ENCODE data around the gene HS6ST3.

The HS6ST3 gene

GRCh38 chr13:96804174-96804573 lies 714.3 kb downstream of the HS6ST3 start:
- H3F3A ChIP-seq (ENCODE audit: control insufficient read depth, insufficient read depth) = no peaks in the 10 kb centered on the region
- no peak overlapping the region for H3K4me3 ChIP-seq (ENCODE audit: low read length)
- H3K9me2 ChIP-seq (replicated peaks; ENCODE audit: control insufficient read depth, low read length) = no peaks in the 10 kb centered on the region
- no peaks in the 10 kb centered on the region for H3K79me2 ChIP-seq (ENCODE audit: control insufficient read depth, low read length)
- TF ChIP-seq CTCF (IDR thresholded peaks at IDR 0.05; ENCODE audit: low read depth, low read length, poor library complexity, severe bottlenecking) (no peak), EZH2phosphoT487 (IDR thresholded peaks at IDR 0.05; ENCODE audit: borderline replicate concordance, low read length) (no peak)
- H4K20me1 ChIP-seq (ENCODE audit: control insufficient read depth, insufficient read depth, low read depth, low read length) = no peaks in the 10 kb centered on the region
- H3K4me2 ChIP-seq (ENCODE audit: low read length) = no peak overlapping the region
- H3K27me3 ChIP-seq (ENCODE audit: control insufficient read depth, low read length) = no peaks in the 10 kb centered on the region
- no peaks in the 10 kb centered on the region for H3K4me1 ChIP-seq (ENCODE audit: control insufficient read depth, low read length)
- no peak overlapping the region for H3K27ac ChIP-seq (ENCODE audit: low read depth, low read length)
- H3K9me3 ChIP-seq (ENCODE audit: control insufficient read depth, insufficient read depth, low read length) = no peaks in the 10 kb centered on the region
- H3K36me3 ChIP-seq (ENCODE audit: control insufficient read depth, low read length) = no peaks in the 10 kb centered on the region

- no peaks in the 10 kb centered on the region for H3K27me3 ChIP-seq (ENCODE audit: control insufficient read depth, low read length)
- H3K36me3 ChIP-seq (ENCODE audit: control insufficient read depth, low read length) = no peaks in the 10 kb centered on the region
- H3F3A ChIP-seq (ENCODE audit: control insufficient read depth, insufficient read depth) = no peaks in the 10 kb centered on the region
- no peak overlapping the region for H3K4me3 ChIP-seq (ENCODE audit: low read length)
- H3K9me3 ChIP-seq (ENCODE audit: control insufficient read depth, insufficient read depth, low read length) = no peaks in the 10 kb centered on the region
- TF ChIP-seq EZH2phosphoT487 (IDR thresholded peaks at IDR 0.05; ENCODE audit: borderline replicate concordance, low read length) = no peak
- TF ChIP-seq CTCF (IDR thresholded peaks at IDR 0.05; ENCODE audit: low read depth, low read length, poor library complexity, severe bottlenecking) = no peak
- no peak overlapping the region for H3K27ac ChIP-seq (ENCODE audit: low read depth, low read length)
- no peaks in the 10 kb centered on the region for H3K79me2 ChIP-seq (ENCODE audit: control insufficient read depth, low read length)
- no peak overlapping the region for H3K4me2 ChIP-seq (ENCODE audit: low read length)
- no peaks in the 10 kb centered on the region for H3K9me2 ChIP-seq (replicated peaks; ENCODE audit: control insufficient read depth, low read length)
- no peaks in the 10 kb centered on the region for H4K20me1 ChIP-seq (ENCODE audit: control insufficient read depth, insufficient read depth, low read depth, low read length)
- H3K4me1 ChIP-seq (ENCODE audit: control insufficient read depth, low read length) = no peaks in the 10 kb centered on the region
Observed at GRCh38 chr13:96806746-96807145, 716.8 kb downstream of the HS6ST3 start.

- TF ChIP-seq EZH2phosphoT487 (IDR thresholded peaks at IDR 0.05; ENCODE audit: borderline replicate concordance, low read length) (no peak), CTCF (IDR thresholded peaks at IDR 0.05; ENCODE audit: low read depth, low read length, poor library complexity, severe bottlenecking) (no peak)
- Histone ChIP-seq H3K79me2 (ENCODE audit: control insufficient read depth, low read length) (no peaks in the 10 kb centered on the region), H3K27ac (ENCODE audit: low read depth, low read length) (no peak overlapping the region), H4K20me1 (ENCODE audit: control insufficient read depth, insufficient read depth, low read depth, low read length) (no peaks in the 10 kb centered on the region), H3F3A (ENCODE audit: control insufficient read depth, insufficient read depth) (no peaks in the 10 kb centered on the region), H3K4me3 (ENCODE audit: low read length) (no peak overlapping the region), H3K36me3 (ENCODE audit: control insufficient read depth, low read length) (no peaks in the 10 kb centered on the region), H3K27me3 (ENCODE audit: control insufficient read depth, low read length) (no peaks in the 10 kb centered on the region), H3K4me2 (ENCODE audit: low read length) (no peak overlapping the region), H3K9me2 (replicated peaks; ENCODE audit: control insufficient read depth, low read length) (no peaks in the 10 kb centered on the region), H3K4me1 (ENCODE audit: control insufficient read depth, low read length) (no peaks in the 10 kb centered on the region), H3K9me3 (ENCODE audit: control insufficient read depth, insufficient read depth, low read length) (no peaks in the 10 kb centered on the region)
Observed at GRCh38 chr13:96809366-96810096, 719.6 kb downstream of the HS6ST3 start.

Data from DOHH2 (cell line).